IPS-NIHi7 (cell line): ENCODE data around the gene ATRX.
"Not testable (repeated sequence)": the region's sequence is repeated elsewhere in the genome, so short reads cannot be mapped to it uniquely, and the experiment has no call there.

ENCODE experiments used
- DNase-seq: peaks from one replicate; pipeline ENCODE4 v3.0.0; 2012; ENCODE audit warnings: mixed read lengths; ENCODE audit errors: extremely low spot score

Gene ATRX, protein sequence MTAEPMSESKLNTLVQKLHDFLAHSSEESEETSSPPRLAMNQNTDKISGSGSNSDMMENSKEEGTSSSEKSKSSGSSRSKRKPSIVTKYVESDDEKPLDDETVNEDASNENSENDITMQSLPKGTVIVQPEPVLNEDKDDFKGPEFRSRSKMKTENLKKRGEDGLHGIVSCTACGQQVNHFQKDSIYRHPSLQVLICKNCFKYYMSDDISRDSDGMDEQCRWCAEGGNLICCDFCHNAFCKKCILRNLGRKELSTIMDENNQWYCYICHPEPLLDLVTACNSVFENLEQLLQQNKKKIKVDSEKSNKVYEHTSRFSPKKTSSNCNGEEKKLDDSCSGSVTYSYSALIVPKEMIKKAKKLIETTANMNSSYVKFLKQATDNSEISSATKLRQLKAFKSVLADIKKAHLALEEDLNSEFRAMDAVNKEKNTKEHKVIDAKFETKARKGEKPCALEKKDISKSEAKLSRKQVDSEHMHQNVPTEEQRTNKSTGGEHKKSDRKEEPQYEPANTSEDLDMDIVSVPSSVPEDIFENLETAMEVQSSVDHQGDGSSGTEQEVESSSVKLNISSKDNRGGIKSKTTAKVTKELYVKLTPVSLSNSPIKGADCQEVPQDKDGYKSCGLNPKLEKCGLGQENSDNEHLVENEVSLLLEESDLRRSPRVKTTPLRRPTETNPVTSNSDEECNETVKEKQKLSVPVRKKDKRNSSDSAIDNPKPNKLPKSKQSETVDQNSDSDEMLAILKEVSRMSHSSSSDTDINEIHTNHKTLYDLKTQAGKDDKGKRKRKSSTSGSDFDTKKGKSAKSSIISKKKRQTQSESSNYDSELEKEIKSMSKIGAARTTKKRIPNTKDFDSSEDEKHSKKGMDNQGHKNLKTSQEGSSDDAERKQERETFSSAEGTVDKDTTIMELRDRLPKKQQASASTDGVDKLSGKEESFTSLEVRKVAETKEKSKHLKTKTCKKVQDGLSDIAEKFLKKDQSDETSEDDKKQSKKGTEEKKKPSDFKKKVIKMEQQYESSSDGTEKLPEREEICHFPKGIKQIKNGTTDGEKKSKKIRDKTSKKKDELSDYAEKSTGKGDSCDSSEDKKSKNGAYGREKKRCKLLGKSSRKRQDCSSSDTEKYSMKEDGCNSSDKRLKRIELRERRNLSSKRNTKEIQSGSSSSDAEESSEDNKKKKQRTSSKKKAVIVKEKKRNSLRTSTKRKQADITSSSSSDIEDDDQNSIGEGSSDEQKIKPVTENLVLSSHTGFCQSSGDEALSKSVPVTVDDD (N-terminal part only)

GRCh38 chrX:77785486-77786364, at the start of gene ATRX:
TSS of gene ATRX (minus strand) at chrX:77786216. CDS start at chrX:77786001, 215 bp downstream.
- DNase-seq: peak; percentile 83

DNA sequence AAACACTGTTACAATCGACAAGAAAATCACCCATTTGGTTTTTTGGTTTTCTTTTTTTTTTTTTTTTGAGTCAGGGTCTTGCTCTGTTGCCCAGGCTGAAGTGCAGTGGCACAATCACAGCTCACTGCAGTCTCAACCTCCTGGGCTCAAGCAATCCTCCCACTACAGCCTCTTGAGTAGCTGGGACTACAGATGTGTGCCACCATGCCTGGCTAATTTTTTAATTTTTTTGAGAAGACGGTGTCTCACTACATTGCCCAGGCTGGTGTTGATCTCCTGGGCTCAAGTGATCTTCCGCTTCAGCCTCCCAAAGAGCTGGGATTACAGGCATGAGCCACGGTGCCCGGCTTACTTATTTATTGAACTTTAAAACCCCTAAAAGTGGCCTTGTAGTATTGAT, 45.5 kb upstream of the ATRX start:
- not testable (repeated sequence) for DNase-seq

GRCh38 chrX:77821989-77822388, 36.0 kb upstream of the ATRX start:
- DNase-seq: not testable (repeated sequence)

DNA sequence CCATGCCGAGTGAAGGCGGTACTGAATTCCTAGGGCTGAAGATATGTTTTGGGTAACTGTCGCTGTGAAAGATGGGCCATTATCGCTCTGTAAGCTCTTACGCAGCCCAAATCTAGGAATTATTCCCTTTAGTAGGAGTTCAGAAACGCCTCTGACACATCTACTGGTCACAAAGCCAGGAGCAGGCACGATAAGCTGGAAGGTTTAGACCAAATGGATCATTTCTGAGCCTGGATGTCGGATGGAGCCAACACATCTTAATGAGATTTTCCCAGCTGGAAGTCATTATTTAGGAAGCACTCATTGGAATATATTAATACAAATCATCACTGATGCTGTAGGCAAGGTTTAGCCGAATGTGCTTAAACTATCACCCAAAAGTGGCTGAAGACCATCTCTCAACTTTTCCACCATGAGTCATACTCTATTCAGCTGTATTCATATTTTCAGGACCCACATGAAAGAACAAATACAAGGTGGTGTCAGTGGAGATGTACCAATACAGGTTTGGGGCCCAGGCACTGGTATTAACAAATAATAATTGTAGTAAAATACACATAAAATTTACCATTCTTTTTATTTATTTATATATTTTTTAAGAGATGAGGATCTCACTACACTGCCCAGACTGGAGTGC, 34.2 kb upstream of the ATRX start:
- DNase-seq: no peak

DNA sequence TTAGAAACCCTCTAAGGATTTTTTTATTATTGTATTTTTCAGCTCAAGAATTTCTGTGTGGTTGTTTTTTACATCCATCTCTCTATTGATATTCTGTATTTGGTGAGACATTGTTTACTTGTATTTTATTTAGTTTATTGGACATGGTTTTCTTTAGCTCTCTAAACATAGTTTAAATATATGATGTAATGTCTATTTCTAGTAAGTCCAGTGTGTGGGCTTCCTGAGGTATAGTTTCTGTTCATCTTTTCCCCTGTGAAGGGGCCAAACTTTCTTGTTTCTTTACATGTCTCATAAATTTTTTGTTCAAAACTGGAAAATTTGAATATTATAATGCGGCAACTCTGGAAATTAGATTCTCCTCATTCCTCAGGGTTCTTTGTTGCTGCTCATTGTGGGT, 28.2 kb upstream of the ATRX start:
- no peak for DNase-seq

GRCh38 chrX:77802201-77802600, 16.2 kb upstream of the ATRX start:
- no peak for DNase-seq

GRCh38 chrX:77795124-77795523, 9.1 kb upstream of the ATRX start:
- DNase-seq: no peak

DNA sequence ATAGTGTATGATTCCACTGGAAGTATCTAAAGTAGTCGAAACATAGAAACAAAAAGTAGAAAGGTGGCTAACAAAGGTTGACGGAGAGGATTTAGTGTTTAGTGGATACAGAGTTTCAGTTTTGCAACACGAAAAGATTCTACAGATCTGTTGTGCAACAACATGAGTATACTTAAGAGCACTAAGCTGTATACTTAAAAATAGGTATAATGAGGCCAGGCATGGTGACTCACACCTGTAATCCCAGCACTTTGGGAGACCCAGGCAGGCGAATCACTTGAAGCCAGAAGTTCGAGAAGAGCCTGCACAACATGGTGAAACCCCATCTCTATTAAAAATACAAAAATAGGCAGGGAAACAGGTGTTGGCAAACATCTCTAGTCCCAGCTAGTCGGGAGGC, 7.9 kb upstream of the ATRX start:
- DNase-seq: no peak

DNA sequence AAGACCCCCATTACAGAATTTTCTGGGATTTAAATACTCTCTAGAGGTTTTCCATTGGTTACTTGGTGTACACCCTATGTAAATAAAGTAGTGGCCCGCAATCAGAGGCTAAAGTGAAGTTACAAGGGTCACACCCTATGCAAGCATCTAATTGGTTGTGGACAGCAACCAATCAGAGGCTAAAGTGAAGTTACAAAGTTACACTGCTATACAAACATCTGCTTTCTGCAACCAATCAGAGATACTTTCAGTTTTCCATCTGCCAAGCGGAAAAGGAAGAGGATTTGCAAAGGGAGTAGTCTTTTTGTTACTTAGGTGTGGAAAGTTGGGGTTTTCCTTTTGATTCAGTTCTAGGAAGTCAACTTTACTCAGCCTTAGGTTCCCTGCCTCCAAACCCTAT, 2.0 kb upstream of the ATRX start:
- no peak for DNase-seq

DNA sequence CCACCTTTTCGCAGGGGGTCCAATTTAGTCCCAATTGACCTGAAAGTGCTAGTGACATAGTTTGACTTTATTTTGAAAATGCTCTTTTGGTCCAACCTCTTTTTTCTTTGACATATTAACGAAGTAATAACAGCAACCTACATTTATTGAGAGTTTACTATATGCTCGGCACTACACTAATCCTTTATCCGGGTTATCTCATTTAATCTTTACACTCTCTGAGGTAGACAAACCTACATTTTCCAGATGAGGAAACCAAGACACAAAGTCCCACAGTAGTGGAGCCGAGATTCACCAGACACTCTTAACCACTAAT, 307 bp upstream of the ATRX start:
- DNase-seq: no peak

DNA sequence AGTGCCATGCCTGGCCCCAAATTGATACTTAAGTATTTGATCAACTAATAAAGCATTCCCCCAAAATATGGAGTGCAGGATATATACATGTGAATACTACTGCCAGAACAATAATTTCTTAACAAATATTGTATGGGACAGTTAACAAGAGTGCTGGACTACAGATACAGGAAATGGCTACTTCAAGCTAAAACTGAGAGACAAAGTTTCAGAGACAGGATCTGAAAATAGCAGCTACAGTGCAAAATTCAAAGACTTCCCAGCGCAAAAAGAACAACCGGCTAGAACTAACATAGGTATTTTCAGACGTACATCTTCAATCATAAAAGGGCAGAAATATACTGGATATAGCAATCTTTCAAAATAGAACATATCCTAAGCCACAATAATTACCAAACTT, 6.3 kb downstream of the ATRX start:
- DNase-seq: no peak

DNA sequence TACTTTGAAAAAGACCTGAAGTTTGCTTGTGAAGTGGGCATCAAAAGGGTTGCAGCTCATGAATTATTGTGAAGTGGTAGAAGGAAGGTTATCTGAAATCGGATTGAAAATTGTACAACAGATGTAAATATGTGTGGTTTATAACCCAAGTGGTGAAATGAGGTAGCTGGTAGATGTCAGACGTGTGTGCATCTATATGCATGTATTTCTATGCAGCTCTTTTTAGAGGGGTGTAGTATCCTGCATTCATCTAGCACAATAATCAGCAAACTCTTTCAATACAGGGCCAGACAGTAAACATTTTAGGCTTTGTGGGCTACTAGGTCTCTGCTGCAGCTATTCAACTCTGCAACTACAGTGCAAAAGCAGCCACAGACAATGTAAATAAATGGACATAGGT, 9.4 kb downstream of the ATRX start:
- DNase-seq: no peak

DNA sequence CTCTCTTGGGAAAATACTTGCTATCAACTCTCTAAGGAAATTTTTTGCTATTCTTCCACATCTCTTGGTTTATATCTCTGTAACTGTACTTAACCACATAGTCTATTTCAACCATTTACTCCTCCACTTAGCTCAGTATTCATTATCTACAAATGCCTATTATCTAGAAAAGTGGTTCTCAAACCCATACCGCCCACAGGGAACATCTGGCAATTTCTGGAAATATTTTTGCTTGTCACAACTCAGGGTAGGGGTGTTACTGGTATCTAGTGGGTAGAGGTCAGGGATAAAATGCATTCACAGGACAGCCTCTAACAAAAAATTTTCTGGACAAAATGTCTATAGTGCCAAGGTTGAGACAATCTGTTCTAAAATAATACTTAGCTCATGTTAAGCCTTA, 14.4 kb downstream of the ATRX start:
- DNase-seq: no peak

- no peak for DNase-seq
Measured at GRCh38 chrX:77768787-77769186, 17.2 kb downstream of the ATRX start.

GRCh38 chrX:77766212-77766611, 19.8 kb downstream of the ATRX start:
- not testable (repeated sequence) for DNase-seq

DNA sequence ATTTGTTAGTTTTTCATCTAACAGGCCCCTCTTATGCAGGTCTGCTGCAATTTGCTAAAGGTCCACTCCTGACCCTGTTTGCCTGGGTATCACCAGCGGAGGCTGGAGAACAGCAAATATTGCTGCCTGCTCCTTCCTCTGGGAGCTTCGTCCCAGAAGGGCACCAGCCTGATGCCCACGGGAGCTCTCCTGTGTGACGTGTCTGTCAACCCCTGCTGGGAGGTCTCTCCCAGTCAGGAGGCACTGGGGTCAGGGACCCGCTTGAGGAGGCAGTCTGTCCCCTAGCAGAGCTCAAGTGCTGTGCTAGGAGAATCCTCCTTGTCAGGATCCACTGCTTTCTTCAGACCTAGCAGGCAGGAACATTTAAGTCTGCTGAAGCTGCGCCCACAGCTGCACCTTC, 30.5 kb downstream of the ATRX start:
- no peak for DNase-seq

- not testable (repeated sequence) for DNase-seq
Measured at GRCh38 chrX:77753942-77754341, 32.1 kb downstream of the ATRX start.

DNA sequence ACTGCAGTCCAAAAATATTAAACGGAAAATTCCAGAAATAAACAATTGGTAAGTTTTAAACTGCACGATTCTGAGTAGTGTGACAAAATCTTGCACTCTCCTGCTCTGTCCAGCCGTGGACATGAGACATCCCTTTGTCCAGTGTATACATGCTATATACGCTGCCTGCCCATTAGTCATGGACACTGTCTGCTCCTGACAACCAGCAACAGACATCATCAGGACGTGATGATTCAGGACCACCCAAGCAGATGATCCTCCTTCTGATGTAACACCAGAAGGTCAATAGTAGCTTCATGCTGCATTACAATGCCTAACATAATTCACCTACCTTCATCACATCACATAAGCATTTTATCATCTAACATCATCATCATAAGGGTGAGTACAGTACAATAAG, 36.3 kb downstream of the ATRX start:
- no peak for DNase-seq

- no peak for DNase-seq
Measured at GRCh38 chrX:77743720-77744119, 42.3 kb downstream of the ATRX start.

DNA sequence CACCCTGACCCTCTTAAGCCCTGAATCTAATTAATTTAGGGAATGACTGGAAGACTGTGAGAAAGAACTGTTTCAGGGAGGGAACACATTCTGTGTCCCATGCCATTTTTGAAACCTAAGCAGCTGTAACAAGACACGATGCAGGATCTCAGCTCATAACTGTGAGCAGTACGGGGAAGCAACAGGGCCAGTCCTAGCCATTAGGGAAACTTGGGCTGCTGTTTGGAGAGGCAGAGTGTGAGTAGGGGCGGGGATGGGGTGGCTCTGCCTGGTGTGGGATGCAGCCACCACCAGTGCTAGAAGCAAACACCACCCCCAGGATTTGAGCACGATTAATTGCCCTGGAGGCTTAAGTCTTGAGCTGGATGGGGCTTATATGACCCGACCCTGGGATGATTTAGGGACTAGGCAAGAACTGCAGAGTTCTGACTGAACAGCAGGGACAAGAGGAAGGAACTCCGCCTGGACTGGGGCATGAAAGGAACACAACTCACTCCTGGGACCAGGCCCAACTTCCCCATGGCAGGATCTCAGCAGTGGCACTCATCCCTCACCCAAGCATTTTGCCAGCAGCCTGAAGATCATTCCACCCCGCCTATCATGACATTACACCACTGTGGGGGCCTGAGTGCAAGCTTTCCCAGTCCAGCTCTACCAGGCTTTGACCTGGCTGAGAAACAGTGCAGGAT, 43.1 kb downstream of the ATRX start:
- no peak for DNase-seq
